ENCODE measurements around the gene HS1BP3. TPM values are rescaled to one million over a fixed set of nuclear protein-coding genes. Genes with fewer than 3 reads are reported as not detected.

HS1BP3 gene
- total RNA-seq, 4 donors from 2014 or later = 33.1 to 63.0 (median 41.0) TPM

- peak; percentile 57 to 79 (median 74) for DNase-seq
Measured at GRCh38 chr2:20676353-20677215, 25.7 kb upstream of the HS1BP3 start.

GRCh38 chr2:20675701-20676352 is 24.9 kb upstream of the HS1BP3 start:
- DNase-seq = peak; percentile 80 to 89 (median 84)
- Histone ChIP-seq H3K27me3 (peaks cover 0 to 19% of the 10 kb centered on the region in 2 donors), H3K27ac (peak overlapping the region; percentile 46 to 80 (median 65)), H3K9me3 (no peaks in the 10 kb centered on the region), H3K4me3 (no peak overlapping the region), H3K4me1 (peaks cover 0 to 25% (median 4%) of the 10 kb centered on the region in 4 donors), H3K36me3 (no peaks in the 10 kb centered on the region)
- TF ChIP-seq CTCF (IDR thresholded peaks at IDR 0.05) = peak in 4 of 6 experiments; percentile 8 to 37 (median 28)
- TF ChIP-seq POLR2A (IDR thresholded peaks at IDR 0.05) = no peak

More at GRCh38 chr2:20676353-20677215, 25.7 kb upstream of the HS1BP3 start:
- no peaks in the 10 kb centered on the region for H3K9me3 ChIP-seq
- H3K27ac ChIP-seq = peak overlapping the region; percentile 46 to 80 (median 70)
- H3K36me3 ChIP-seq = no peaks in the 10 kb centered on the region
- no peak overlapping the region for H3K4me3 ChIP-seq
- TF ChIP-seq POLR2A (IDR thresholded peaks at IDR 0.05) (no peak), CTCF (IDR thresholded peaks at IDR 0.05) (peak in 4 of 6 experiments; percentile 16 to 75 (median 68))
- H3K27me3 ChIP-seq = peaks cover 0 to 11% of the 10 kb centered on the region in 2 donors
- peaks cover 0 to 19% (median 4%) of the 10 kb centered on the region in 4 donors for H3K4me1 ChIP-seq

GRCh38 chr2:20674974-20675679 is 24.2 kb upstream of the HS1BP3 start:
- no peaks in the 10 kb centered on the region for H3K9me3 ChIP-seq

GRCh38 chr2:20674309-20674965 is 23.5 kb upstream of the HS1BP3 start:
- H3K4me3 ChIP-seq = no peak overlapping the region
- peaks cover 4 to 33% of the 10 kb centered on the region in 2 donors for H3K27me3 ChIP-seq
- H3K4me1 ChIP-seq = peaks cover 0 to 33% (median 4%) of the 10 kb centered on the region in 4 donors
- TF ChIP-seq POLR2A (IDR thresholded peaks at IDR 0.05) (no peak), CTCF (IDR thresholded peaks at IDR 0.05) (no peak)
- DNase-seq = no peak
- H3K9me3 ChIP-seq = no peaks in the 10 kb centered on the region
- H3K36me3 ChIP-seq = no peaks in the 10 kb centered on the region
- H3K27ac ChIP-seq = peak overlapping the region in 2 of 4 donors; percentile 38 to 56

More at GRCh38 chr2:20674974-20675679, 24.2 kb upstream of the HS1BP3 start:
- peak overlapping the region in 3 of 4 donors; percentile 56 to 80 (median 74) for H3K27ac ChIP-seq
- H3K27me3 ChIP-seq = peaks cover 4 to 26% of the 10 kb centered on the region in 2 donors
- no peaks in the 10 kb centered on the region for H3K36me3 ChIP-seq
- H3K4me3 ChIP-seq = no peak overlapping the region
- H3K4me1 ChIP-seq = peaks cover 0 to 32% (median 4%) of the 10 kb centered on the region in 4 donors
- TF ChIP-seq POLR2A (IDR thresholded peaks at IDR 0.05) (no peak), CTCF (IDR thresholded peaks at IDR 0.05) (no peak)
- peak in 1 of 3 donors; percentile 46 for DNase-seq
